ENCODE measurements around the gene PHF14.

GRCh38 chr7:11005202-11005601, 31.5 kb downstream of the PHF14 start:
- no peak for TF ChIP-seq CTCF (IDR thresholded peaks at IDR 0.05)
- no peak for TF ChIP-seq POLR2A (IDR thresholded peaks at IDR 0.05)
- TF ChIP-seq POLR2AphosphoS5 (IDR thresholded peaks at IDR 0.05), result no peak
- TF ChIP-seq EP300 (IDR thresholded peaks at IDR 0.05), result no peak
